AG20443 (cell line): ENCODE data around the gene ADAMTS2.

ENCODE experiments used
- DNase-seq: peaks from one replicate; pipeline ENCODE4 v3.0.0; 2012; ENCODE audit warnings: low spot score, mixed read lengths

The ADAMTS2 gene

GRCh38 chr5:179139111-179139935 is 205.9 kb downstream of the ADAMTS2 start:
- no peak for DNase-seq

GRCh38 chr5:179138568-179138925 is 206.7 kb downstream of the ADAMTS2 start:
- no peak for DNase-seq

GRCh38 chr5:179137643-179138567 is 207.4 kb downstream of the ADAMTS2 start:
- no peak for DNase-seq

GRCh38 chr5:179137016-179137642 is 208.1 kb downstream of the ADAMTS2 start:
- no peak for DNase-seq

- DNase-seq = no peak
Measured at GRCh38 chr5:179135441-179136215, 209.6 kb downstream of the ADAMTS2 start.

GRCh38 chr5:179135006-179135405 is 210.3 kb downstream of the ADAMTS2 start:
- no peak for DNase-seq

GRCh38 chr5:179134511-179134910 is 210.8 kb downstream of the ADAMTS2 start:
- no peak for DNase-seq

GRCh38 chr5:179132586-179133355 is 212.5 kb downstream of the ADAMTS2 start:
- no peak for DNase-seq

- no peak for DNase-seq
Measured at GRCh38 chr5:179131886-179132585, 213.2 kb downstream of the ADAMTS2 start.

GRCh38 chr5:179131321-179131835 is 213.9 kb downstream of the ADAMTS2 start:
- no peak for DNase-seq

GRCh38 chr5:179130101-179130681 is 215.1 kb downstream of the ADAMTS2 start:
- no peak for DNase-seq

- no peak for DNase-seq
Measured at GRCh38 chr5:179129607-179130071, 215.6 kb downstream of the ADAMTS2 start.

GRCh38 chr5:179128976-179129375 is 216.3 kb downstream of the ADAMTS2 start:
- no peak for DNase-seq

- DNase-seq = no peak
Measured at GRCh38 chr5:179128041-179128365, 217.3 kb downstream of the ADAMTS2 start.

GRCh38 chr5:179127136-179128040 is 217.9 kb downstream of the ADAMTS2 start:
- no peak for DNase-seq

GRCh38 chr5:179126506-179126991 is 218.7 kb downstream of the ADAMTS2 start:
- DNase-seq = no peak

GRCh38 chr5:179125789-179126505 is 219.3 kb downstream of the ADAMTS2 start:
- no peak for DNase-seq
